Measurements from ENCODE around the gene VNN1.

GRCh38 chr6:132712366-132712765 lies 1.5 kb downstream of the VNN1 start:
- TF ChIP-seq, protein P1, sequence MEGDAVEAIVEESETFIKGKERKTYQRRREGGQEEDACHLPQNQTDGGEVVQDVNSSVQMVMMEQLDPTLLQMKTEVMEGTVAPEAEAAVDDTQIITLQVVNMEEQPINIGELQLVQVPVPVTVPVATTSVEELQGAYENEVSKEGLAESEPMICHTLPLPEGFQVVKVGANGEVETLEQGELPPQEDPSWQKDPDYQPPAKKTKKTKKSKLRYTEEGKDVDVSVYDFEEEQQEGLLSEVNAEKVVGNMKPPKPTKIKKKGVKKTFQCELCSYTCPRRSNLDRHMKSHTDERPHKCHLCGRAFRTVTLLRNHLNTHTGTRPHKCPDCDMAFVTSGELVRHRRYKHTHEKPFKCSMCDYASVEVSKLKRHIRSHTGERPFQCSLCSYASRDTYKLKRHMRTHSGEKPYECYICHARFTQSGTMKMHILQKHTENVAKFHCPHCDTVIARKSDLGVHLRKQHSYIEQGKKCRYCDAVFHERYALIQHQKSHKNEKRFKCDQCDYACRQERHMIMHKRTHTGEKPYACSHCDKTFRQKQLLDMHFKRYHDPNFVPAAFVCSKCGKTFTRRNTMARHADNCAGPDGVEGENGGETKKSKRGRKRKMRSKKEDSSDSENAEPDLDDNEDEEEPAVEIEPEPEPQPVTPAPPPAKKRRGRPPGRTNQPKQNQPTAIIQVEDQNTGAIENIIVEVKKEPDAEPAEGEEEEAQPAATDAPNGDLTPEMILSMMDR (IDR thresholded peaks at IDR 0.05; ENCODE audit: extremely low read depth in 1 of 2, insufficient read depth in 1 of 2, low read depth in 1 of 2, low read length in 2 of 2) = no peak
- TF ChIP-seq POLR2AphosphoS5 (IDR thresholded peaks at IDR 0.05; ENCODE audit: insufficient read depth, low read depth, low read length) = no peak
- no peak for TF ChIP-seq POLR2A (IDR thresholded peaks at IDR 0.05; ENCODE audit: low read depth, low read length)

Data from endothelial cell of umbilical vein (primary cell).